ENCODE measurements around the gene HIVEP2. TPM values are rescaled to one million over a fixed set of nuclear protein-coding genes. Genes with fewer than 3 reads are reported as not detected.

HIVEP2 gene
- total and polyA plus RNA-seq, 2 donors (not counting 3 experiments of a cell fraction or from before 2014, with no cell fraction given) = 1.3 to 4.7 TPM

- no TSS peak for BruUV-seq (replicated peaks)
- Histone ChIP-seq H3K4me3 (replicated peaks in 1 of 3; ENCODE audit: insufficient read depth in 1 of 3, low read depth in 1 of 3, low read length in 3 of 3) (no peak overlapping the region), H3K9ac (replicated peaks; ENCODE audit: extremely low read depth, insufficient read depth, low read length) (no peak overlapping the region), H4K20me1 (replicated peaks; ENCODE audit: control insufficient read depth, extremely low read depth, insufficient read depth, low read length) (no peaks in the 10 kb centered on the region), H3K27me3 (ENCODE audit: control insufficient read depth in 2 of 2, insufficient read depth in 2 of 2, low read length in 2 of 2) (no peaks in the 10 kb centered on the region), H3K9me3 (replicated peaks; ENCODE audit: control insufficient read depth, insufficient read depth, low read length) (no peaks in the 10 kb centered on the region), H3K4me2 (ENCODE audit: insufficient read depth, low read length) (no peak overlapping the region), H3K79me2 (ENCODE audit: control insufficient read depth, insufficient read depth, low read length) (no peaks in the 10 kb centered on the region), H3K36me3 (ENCODE audit: control insufficient read depth in 2 of 2, extremely low read depth in 1 of 2, insufficient read depth in 2 of 2, low read length in 2 of 2) (no peaks in the 10 kb centered on the region), H3K4me1 (ENCODE audit: control insufficient read depth, extremely low read depth, insufficient read depth, low read length) (peaks cover 16% of the 10 kb centered on the region), H2AFZ (ENCODE audit: low read depth, low read length) (no peak overlapping the region), H3K27ac (ENCODE audit: insufficient read depth, low read depth, low read length) (no peak overlapping the region), H3K9me1 (replicated peaks; ENCODE audit: control insufficient read depth, extremely low read depth, insufficient read depth, low read length) (no peaks in the 10 kb centered on the region)
- no peak for FAIRE-seq
- TF ChIP-seq MAX (IDR thresholded peaks at IDR 0.05; ENCODE audit: insufficient read depth, insufficient read length) (no peak), EZH2 (IDR thresholded peaks at IDR 0.05; ENCODE audit: borderline replicate concordance, low read depth, low read length, severe bottlenecking) (no peak), JUN (IDR thresholded peaks at IDR 0.05; ENCODE audit: borderline replicate concordance, insufficient read depth, insufficient read length, low read depth) (no peak), POLR2AphosphoS5 (IDR thresholded peaks at IDR 0.05; ENCODE audit: insufficient read depth, low read depth, low read length) (no peak), POLR2A (IDR thresholded peaks at IDR 0.05; ENCODE audit: low read depth, low read length) (no peak), FOS (IDR thresholded peaks at IDR 0.05; ENCODE audit: borderline replicate concordance, insufficient read depth, low read length) (no peak), MYC (IDR thresholded peaks at IDR 0.05; ENCODE audit: low read depth, low read length) (no peak), GATA2 (IDR thresholded peaks at IDR 0.05; ENCODE audit: insufficient read depth, insufficient read length, low read depth, low read length) (no peak), CTCF (IDR thresholded peaks at IDR 0.05; ENCODE audit: extremely low read depth in 1 of 2, insufficient read depth in 1 of 2, low read depth in 1 of 2, low read length in 2 of 2) (no peak)
- intact Hi-C loops (cut with micrococcal nuclease) (no loop called here), dilution Hi-C loops (cut with MboI; ENCODE audit: extremely low pct_ligation_motif_present, low sequenced_read_pairs) (no loop called here)
- CTCF ChIA-PET = no interaction called here
- POLR2A ChIA-PET = no interaction called here
- no peak for DNase-seq (ENCODE audit: low read depth, low spot score)
Measured at GRCh38 chr6:142816486-142816885, 128.5 kb downstream of the HIVEP2 start.
